Endothelial cell of umbilical vein (primary cell): ENCODE measurements around the gene CNDP1. TPM values are rescaled to one million over a fixed set of nuclear protein-coding genes. Genes with fewer than 3 reads are reported as not detected.

Source experiments
- BruUV-seq: library from RNA; stranded (reverse); fragments of 400-500 nt; replicated peaks from 2 replicates; lab custom pipeline; 2021; lab: Mats Ljungman, UMichigan
- CTCF ChIA-PET: fragments of 300-600, 350-600 bp; sonication (Branson Sonifier 250); formaldehyde crosslinking; loops from one replicate; lab custom pipeline; 2021; ENCODE audit warnings: antibody characterized with exemption, inconsistent platforms; lab: Charles Lee
- POLR2A ChIA-PET: fragments of 300-600, 350-600 bp; sonication (Branson Sonifier 250); formaldehyde crosslinking; loops from one replicate; lab custom pipeline; 2021; ENCODE audit warnings: antibody characterized with exemption, inconsistent platforms; lab: Charles Lee
- DNase-seq: peaks from one replicate; pipeline ENCODE4 v3.0.0-alpha.2; 2011; ENCODE audit warnings: low read depth, low spot score
- FAIRE-seq: peaks from 2 replicates; lab custom pipeline; 2011; peaks lifted over from hg19 to GRCh38; lab: Jason Lieb, UNC
- H2AFZ ChIP-seq: 2 replicates; pipeline ENCODE4 v1.6.0; 2012; ENCODE audit warnings: low read depth, low read length, control low read depth, inconsistent platforms
- H3K27ac ChIP-seq: 2 replicates; pipeline ENCODE4 v1.5.1; 2011; ENCODE audit warnings: low read depth, mild to moderate bottlenecking, control low read depth, low read length, moderate library complexity; ENCODE audit not compliant: insufficient read depth
- H3K27me3 ChIP-seq, 2 experiments: 2 replicates each; pipeline versions ENCODE4 v1.6.0 to v1.6.1; 2011; ENCODE audit warnings: low read length in 2 of 2, mixed read lengths in 1 of 2; ENCODE audit not compliant: control insufficient read depth in 2 of 2, insufficient read depth in 2 of 2
- H3K36me3 ChIP-seq, 2 experiments: 2 replicates in 1 of 2; 3 replicates in 1 of 2; pipeline ENCODE4 v1.5.1; 2011; ENCODE audit warnings: low read length in 2 of 2, mild to moderate bottlenecking in 1 of 2, moderate library complexity in 1 of 2; ENCODE audit not compliant: control insufficient read depth in 2 of 2, insufficient read depth in 2 of 2; ENCODE audit errors: extremely low read depth in 1 of 2
- H3K4me1 ChIP-seq: 3 replicates; pipeline ENCODE4 v1.5.1; 2011; ENCODE audit warnings: mild to moderate bottlenecking, low read length; ENCODE audit not compliant: control insufficient read depth, insufficient read depth; ENCODE audit errors: extremely low read depth
- H3K4me2 ChIP-seq: 2 replicates; pipeline ENCODE4 v1.6.1; 2011; ENCODE audit warnings: low read length, control low read depth, mixed read lengths; ENCODE audit not compliant: insufficient read depth
- H3K4me3 ChIP-seq, 3 experiments: fragments of 200-600 bp in 1 of 3; sonication (generic), shearing (Covaris generic) in 1 of 3; replicated peaks in 1 of 3; 2 replicates each; pipeline ENCODE4 v1.5.1; 2011 to 2016; ENCODE audit warnings: control low read depth in 3 of 3, low read length in 3 of 3, mild to moderate bottlenecking in 2 of 3, inconsistent platforms in 1 of 3, low read depth in 1 of 3, moderate library complexity in 1 of 3; ENCODE audit not compliant: insufficient read depth in 1 of 3
- H3K79me2 ChIP-seq: 2 replicates; pipeline ENCODE4 v1.6.0; 2012; ENCODE audit warnings: low read length, inconsistent platforms; ENCODE audit not compliant: control insufficient read depth, insufficient read depth
- H3K9ac ChIP-seq: replicated peaks from 2 replicates; pipeline ENCODE3; 2011; ENCODE audit warnings: low read length, control low read depth; ENCODE audit not compliant: insufficient read depth; ENCODE audit errors: extremely low read depth
- H3K9me1 ChIP-seq: replicated peaks from 3 replicates; pipeline ENCODE4 v1.6.0; 2011; ENCODE audit warnings: mild to moderate bottlenecking, low read length; ENCODE audit not compliant: control insufficient read depth, insufficient read depth; ENCODE audit errors: extremely low read depth
- H3K9me3 ChIP-seq: replicated peaks from 2 replicates; pipeline ENCODE4 v1.5.1; 2012; ENCODE audit warnings: low read length, inconsistent platforms; ENCODE audit not compliant: control insufficient read depth, insufficient read depth
- H4K20me1 ChIP-seq: replicated peaks from 2 replicates; pipeline ENCODE3; 2011; ENCODE audit warnings: mild to moderate bottlenecking, low read length; ENCODE audit not compliant: control insufficient read depth, insufficient read depth; ENCODE audit errors: extremely low read depth
- CTCF ChIP-seq, 2 donors: IDR thresholded peaks; 1 replicate in 1 of 2; 2 replicates in 1 of 2; pipeline ENCODE4 v1.5.1; 2011; ENCODE audit warnings: low read length in 2 of 2, mild to moderate bottlenecking in 2 of 2, moderate library complexity in 2 of 2, control low read depth in 1 of 2, inconsistent platforms in 1 of 2, low read depth in 1 of 2; ENCODE audit not compliant: insufficient read depth in 1 of 2; ENCODE audit errors: extremely low read depth in 1 of 2
- EZH2 ChIP-seq: IDR thresholded peaks from 2 replicates; pipeline ENCODE4 v1.6.1; 2012; ENCODE audit warnings: borderline replicate concordance, low read depth, mild to moderate bottlenecking, moderate library complexity, low read length, inconsistent platforms; ENCODE audit not compliant: severe bottlenecking
- FOS ChIP-seq: IDR thresholded peaks from 2 replicates; pipeline ENCODE4 v1.6.1; 2011; ENCODE audit warnings: mild to moderate bottlenecking, low read length, moderate library complexity, borderline replicate concordance; ENCODE audit not compliant: insufficient read depth
- GATA2 ChIP-seq: IDR thresholded peaks from 2 replicates; pipeline ENCODE4 v1.7.0; 2011; ENCODE audit warnings: low read depth, mild to moderate bottlenecking, moderate library complexity, mixed read lengths, low read length; ENCODE audit not compliant: insufficient read length, insufficient read depth
- JUN ChIP-seq: IDR thresholded peaks from 2 replicates; pipeline ENCODE4 v1.6.1; 2011; ENCODE audit warnings: borderline replicate concordance, low read depth; ENCODE audit not compliant: insufficient read length, insufficient read depth
- MAX ChIP-seq: IDR thresholded peaks from 2 replicates; pipeline ENCODE4 v1.6.1; 2011; ENCODE audit not compliant: insufficient read depth, insufficient read length
- MYC ChIP-seq: IDR thresholded peaks from one replicate; pipeline ENCODE4 v1.6.1; 2011; ENCODE audit warnings: mild to moderate bottlenecking, low read depth, low read length
- POLR2A ChIP-seq: IDR thresholded peaks from 2 replicates; pipeline ENCODE4 v1.6.1; 2012; ENCODE audit warnings: low read depth, mild to moderate bottlenecking, control low read depth, low read length
- POLR2AphosphoS5 ChIP-seq: IDR thresholded peaks from 2 replicates; pipeline ENCODE4 v1.6.1; 2012; ENCODE audit warnings: low read depth, mild to moderate bottlenecking, control low read depth, low read length, moderate library complexity; ENCODE audit not compliant: insufficient read depth
- dilution Hi-C: fragments of 300-500 bp; cut with MboI; formaldehyde crosslinking; loops from one replicate; pipeline ENCODE4 v1.15.0; 2019; ENCODE audit warnings: low sequenced_read_pairs; ENCODE audit not compliant: extremely low pct_ligation_motif_present
- intact Hi-C: fragments of 100-400 bp; cut with micrococcal nuclease; formaldehyde crosslinking; loops from one replicate; pipeline ENCODE4 v1.10.0; 2022
- polyA plus RNA-seq, 4 experiments: library from polyadenylated mRNA; depleted of rRNA in 3 of 4; stranded (reverse) in 3 of 4; unstranded in 1 of 4; fragments of >200 nt; gene quantifications; 2 replicates each; pipeline versions ENCODE4 v1.2.1 to v1.2.3, GENCODE V29; 2011 to 2012; ENCODE audit warnings: missing spikeins in 1 of 4
- total RNA-seq: library from RNA; stranded (reverse); gene quantifications from 2 replicates; pipeline ENCODE4 v1.2.3, GENCODE V29; 2021

CNDP1 gene
- total and polyA plus RNA-seq, 2 donors (not counting 3 experiments of a cell fraction or from before 2014, with no cell fraction given): not detected

GRCh38 chr18:74531043-74531442 lies 3.3 kb upstream of the CNDP1 start:
- dilution Hi-C loops (no loop called here), intact Hi-C loops (no loop called here)
- BruUV-seq: no TSS peak
- no peaks in the 10 kb centered on the region for H3K79me2 ChIP-seq
- H3K4me1 ChIP-seq: no peaks in the 10 kb centered on the region
- ChIA-PET POLR2A (no interaction called here), CTCF (interaction anchor here (1.4 kb wide), 1 partner anchor 21 kb away, joined by 4 read pairs; no protein-coding TSS in a partner anchor)
- H3K27ac ChIP-seq: no peak overlapping the region
- no peak overlapping the region for H3K4me3 ChIP-seq
- H3K9ac ChIP-seq: no peak overlapping the region
- DNase-seq (no peak), FAIRE-seq (no peak)
- H3K36me3 ChIP-seq: no peaks in the 10 kb centered on the region
- no peak overlapping the region for H3K4me2 ChIP-seq
- H3K27me3 ChIP-seq: peaks cover 0 to 9% of the 10 kb centered on the region in 2 experiments
- no peaks in the 10 kb centered on the region for H3K9me3 ChIP-seq
- no peak overlapping the region for H2AFZ ChIP-seq
- H4K20me1 ChIP-seq: no peaks in the 10 kb centered on the region
- no peaks in the 10 kb centered on the region for H3K9me1 ChIP-seq
- no peak for TF ChIP-seq GATA2
- no peak for TF ChIP-seq JUN
- no peak for TF ChIP-seq POLR2A
- no peak for TF ChIP-seq EZH2
- no peak for TF ChIP-seq FOS
- no peak for TF ChIP-seq MAX
- no peak for TF ChIP-seq POLR2AphosphoS5
- no peak for TF ChIP-seq MYC
- TF ChIP-seq CTCF (IDR thresholded peaks at IDR 0.05; ENCODE audit: extremely low read depth in 1 of 2, insufficient read depth in 1 of 2, low read depth in 1 of 2, low read length in 2 of 2): no peak
